ENCODE results near the gene MIAT. TPM values are rescaled to one million over a fixed set of nuclear protein-coding genes. Genes with fewer than 3 reads are reported as not detected.
"Not testable (repeated sequence)": the region's sequence is repeated elsewhere in the genome, so short reads cannot be mapped to it uniquely, and the experiment has no call there.

The MIAT gene
- total RNA-seq, 1 donor from 2014 or later: 268 TPM

DNA sequence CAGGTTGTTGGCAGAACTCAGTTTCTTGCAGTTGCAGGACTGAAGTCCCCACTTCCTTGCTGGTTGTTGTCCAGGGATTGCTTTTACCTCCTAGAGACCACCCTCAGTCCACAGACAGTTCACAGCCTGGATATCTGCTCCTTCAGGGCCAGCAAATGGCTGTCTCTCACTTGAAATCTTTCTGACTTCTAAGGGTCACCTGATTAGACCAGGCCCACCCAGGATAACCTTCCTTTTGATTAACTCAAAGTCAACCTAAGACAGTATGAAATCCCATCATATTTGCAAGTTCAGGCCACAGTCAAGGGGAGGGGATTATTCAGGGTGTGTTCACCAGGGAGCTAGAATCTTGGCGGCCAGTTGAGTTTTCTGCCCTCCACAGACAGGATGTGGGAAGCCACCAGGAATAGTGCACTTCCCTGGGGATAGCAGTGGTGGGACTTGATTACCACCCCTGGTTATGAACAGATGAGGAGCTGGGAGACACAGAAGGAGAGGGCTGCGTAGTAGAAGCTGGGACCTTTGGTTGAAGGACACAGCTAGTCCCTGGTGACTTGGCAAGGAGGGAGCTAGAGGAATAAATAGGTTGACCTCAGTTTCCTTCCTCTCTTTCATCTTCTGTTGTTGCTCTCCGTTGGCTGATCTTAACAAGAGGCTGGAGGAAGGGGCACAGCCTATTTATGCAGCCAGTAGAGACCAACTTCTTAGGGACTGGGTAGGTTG is 33.4 kb downstream of the MIAT start:
- intact Hi-C loops (cut with micrococcal nuclease): no loop called here

DNA sequence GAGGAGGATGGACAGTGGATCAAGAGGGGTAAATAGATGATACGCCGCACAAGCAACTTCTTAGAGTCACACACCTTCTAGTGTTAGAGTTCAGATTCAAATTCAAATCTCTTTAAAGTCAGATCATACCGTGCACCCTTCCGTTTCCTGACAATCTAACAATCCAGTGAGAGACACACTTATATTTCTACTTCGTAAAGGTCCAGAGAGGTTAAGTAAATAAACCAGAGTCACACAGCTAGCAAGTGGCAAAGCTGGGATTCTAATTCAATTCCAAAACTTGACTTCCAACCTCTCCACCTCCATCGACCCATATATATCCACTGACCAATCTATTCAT is 34.0 kb downstream of the MIAT start:
- intact Hi-C loops (cut with micrococcal nuclease): no loop called here

DNA sequence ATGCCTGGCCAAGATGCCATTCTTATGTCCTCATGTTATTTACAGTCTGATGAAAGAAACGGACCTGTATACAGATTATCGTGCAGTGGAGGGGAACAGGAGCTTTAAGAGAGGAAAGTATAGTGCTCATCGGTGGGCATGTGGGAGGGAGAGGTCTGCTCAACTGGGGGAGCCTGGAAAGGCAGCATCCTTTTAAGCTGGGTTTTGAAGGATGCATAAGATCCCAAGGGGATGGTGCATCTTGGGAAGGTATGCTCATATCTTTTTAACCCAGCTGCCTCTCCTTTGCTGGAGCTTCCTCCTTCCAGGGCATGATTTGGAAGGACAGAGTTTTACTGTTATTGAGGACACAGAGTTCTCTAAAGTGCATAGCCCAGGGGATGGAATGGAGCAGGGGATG is 34.8 kb downstream of the MIAT start:
- intact Hi-C loops (cut with micrococcal nuclease): no loop called here

DNA sequence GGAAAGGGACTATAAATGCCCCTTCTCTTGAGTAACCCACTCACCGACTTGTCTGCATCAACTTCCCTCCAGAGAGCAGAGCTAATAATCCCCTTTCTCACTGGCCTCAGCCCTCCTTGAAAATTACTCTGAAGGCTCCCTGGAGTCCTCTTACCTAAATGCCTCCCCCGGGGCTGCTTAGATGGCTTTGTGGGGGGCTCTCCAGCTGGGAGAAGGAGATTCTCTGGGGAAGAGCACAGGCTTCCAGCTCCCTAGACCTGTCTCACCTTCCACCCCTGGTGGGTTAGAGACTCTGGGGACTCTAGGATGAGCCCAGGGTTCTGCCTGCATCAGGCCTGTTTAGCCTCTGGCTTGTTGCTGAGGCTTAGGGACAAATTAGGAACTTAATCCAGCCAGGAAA is 39.8 kb downstream of the MIAT start:
- intact Hi-C loops (cut with micrococcal nuclease): no loop called here

DNA sequence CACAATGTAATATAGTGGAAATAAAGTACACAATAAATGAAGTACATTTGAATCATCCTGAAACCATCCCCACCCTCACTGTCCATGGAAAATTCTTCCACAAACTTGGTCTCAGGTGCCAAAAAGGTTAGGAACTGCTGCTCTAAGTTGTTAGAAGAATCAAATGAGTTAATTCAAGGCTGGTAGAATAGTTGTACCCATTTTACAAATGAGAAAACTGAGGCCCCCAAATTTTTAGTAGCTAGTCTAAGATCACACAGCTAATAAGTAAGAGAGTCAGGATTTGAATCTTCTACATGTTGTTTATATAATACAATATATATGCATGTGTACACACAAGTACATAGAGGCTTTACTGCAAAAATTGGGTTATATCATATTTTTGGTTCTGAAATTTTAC is 43.1 kb downstream of the MIAT start:
- intact Hi-C loops (cut with micrococcal nuclease): no loop called here

DNA sequence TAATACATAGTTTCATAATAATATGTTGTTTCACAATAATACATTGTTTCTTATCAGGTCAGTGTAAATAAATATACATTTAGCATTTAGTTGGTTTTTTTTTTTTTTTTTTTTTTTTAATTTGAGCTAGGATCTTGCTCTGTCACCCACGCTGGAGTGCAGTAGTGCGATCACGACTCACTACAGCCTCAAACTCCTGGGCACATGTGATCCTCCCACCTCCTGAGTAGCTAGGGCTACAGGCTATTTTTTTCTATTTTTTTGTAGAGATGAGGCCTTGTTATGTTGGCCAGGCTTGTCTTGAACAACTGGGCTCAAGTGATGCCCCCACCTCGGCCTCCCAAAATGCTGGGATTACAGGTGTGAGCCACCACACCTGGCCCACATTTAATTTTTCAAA is 43.5 kb downstream of the MIAT start:
- intact Hi-C loops (cut with micrococcal nuclease): no loop called here

DNA sequence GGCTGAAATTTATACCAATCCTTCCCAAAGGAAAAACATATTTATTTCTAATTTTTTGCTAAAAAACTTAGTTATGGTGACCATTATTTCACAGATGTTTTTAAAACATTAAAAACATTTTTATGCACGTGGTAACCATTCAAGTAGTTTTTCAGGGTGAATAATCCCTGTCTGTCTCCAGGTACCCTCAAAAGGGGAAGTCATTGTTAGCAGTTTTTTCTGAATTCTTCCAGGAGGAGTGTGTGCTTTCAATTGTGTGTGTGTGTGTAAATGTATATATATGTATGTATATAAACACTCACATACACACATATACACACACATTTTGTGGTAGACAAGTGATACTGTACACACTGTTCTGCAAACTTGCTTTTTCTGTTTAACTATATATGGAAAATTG is 43.9 kb downstream of the MIAT start:
- intact Hi-C loops (cut with micrococcal nuclease): no loop called here

DNA sequence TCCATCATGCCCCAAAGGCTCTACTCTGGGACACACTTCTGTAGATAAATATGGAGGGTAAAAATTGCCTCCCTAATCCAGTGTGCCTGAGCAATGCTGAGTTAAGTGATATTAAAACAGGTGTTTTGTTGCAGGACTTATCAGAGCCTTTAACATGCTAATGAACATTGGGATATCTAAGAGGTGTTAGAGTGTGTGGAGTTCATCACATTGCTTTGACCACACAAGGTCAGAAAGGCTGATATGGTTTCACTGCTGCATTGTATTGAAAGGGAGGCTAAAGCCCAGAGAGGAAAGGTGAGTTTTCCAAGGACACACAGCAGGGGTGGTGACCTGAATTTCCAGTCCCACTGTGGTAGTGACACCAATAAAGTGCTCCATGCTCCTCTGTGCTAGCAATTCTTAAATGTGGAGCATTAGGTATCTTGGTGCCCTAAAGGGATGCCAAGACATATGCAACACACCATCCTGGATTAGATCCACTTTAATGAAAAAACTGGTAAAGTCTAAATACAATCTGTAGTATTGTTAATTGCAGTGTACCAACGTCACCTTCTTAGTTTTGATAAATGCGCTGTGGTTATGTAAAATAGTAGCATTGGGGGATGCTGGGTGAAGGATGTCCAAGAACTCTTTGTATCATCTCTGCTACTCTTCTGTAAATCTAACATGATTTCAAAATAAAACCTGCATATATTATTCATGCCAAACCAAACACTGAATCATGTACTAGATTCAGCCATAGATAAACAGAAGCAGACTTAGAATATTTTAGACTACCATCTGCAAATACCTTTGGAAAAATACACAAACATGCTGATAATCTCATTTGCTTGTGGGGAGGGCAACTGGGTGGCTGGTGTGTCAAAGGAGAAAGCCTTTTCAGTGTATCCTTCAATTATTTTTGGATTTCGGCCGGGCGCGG is 45.8 kb downstream of the MIAT start:
- intact Hi-C loops (cut with micrococcal nuclease): no loop called here

DNA sequence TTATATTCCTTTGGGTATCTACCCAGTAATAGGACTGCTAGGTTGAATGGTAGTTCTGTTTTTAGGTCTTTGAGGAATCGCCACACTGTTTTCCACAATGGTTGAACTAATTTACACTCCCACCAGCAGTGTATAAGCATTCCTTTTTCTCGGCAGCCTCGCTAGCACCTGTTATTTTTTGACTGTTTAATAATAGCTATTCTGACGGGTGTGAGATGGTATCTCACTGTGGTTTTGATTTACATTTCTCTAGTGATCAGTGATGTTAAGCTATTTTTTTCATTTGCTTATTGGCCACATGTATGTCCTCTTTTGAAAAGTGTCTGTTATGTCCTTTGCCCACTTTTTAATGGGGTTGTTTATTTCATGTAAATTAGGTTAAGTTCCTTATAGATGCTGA is 48.0 kb downstream of the MIAT start:
- intact Hi-C loops (cut with micrococcal nuclease): not testable (repeated sequence)

DNA sequence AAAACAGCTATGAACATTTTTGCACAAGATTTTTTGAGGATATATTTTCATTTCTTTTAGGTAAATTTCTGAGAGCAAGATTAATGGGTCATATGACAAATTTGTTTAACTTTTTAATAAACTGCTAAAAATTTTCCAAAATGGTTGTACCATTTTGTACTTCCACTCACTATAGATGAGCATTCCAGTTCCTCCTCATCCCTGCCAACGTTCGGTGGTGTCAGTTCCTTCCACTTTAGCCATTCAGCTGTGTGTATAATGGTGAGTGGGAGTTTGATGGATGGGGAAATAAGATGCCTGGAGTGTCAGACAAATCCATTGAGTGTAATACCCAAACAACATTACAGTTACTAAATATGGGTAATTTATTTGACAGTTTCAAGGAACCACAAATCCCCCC is 49.7 kb downstream of the MIAT start:
- intact Hi-C loops (cut with micrococcal nuclease): no loop called here

DNA sequence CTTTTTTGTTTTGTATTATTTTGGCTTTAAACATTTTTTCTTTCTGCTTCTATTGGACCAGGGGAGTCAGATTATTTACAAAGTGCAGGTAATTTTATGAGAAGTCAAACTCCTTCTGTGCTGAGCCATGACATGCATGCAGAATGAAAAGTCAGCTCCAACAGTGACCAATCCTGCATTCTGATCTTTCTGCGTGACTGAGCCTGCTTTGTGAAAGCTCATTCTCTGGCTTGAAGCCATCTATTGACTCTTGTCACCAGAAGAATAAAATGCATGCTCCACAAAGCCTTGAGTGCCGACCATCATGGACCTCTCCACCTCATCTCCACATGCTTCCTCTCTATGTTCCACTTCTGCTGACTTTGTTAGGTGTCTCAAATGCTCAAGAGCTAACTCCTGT is 50.2 kb downstream of the MIAT start:
- intact Hi-C loops (cut with micrococcal nuclease): no loop called here

DNA sequence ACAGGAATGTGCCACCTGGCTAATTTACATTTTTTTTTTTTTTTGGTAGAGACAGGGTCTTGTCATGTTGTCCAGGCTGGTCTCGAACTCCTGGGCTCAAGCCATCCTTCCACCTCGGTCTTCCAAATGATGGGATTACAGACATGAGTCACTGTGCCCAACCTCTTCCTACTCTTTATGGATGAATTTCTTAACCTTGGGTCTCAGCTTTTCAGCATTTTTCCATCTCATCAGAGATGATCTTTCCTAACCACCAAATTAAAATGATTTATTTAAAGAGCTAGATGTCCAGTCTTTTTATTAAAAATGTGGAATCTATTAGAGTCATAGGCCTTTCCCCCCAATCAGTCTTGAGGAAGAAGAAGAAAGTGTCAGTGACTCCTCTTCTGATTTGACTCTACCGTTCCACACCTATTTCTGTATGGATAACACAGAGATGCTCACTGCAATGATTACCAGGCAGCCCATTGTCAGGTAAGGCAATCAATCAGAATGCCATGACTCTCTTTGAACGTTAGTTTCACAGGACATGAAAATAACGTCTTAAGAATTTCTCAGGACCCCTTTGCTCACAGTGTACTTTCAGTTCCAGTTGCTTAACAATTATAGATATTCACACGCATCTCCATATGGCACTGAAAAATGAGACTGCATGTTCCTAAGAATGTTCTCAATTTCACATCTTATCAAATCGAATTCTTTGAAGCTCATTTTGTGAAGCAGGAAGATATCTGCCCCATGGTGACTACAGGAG is 51.0 kb downstream of the MIAT start:
- intact Hi-C loops (cut with micrococcal nuclease): no loop called here

DNA sequence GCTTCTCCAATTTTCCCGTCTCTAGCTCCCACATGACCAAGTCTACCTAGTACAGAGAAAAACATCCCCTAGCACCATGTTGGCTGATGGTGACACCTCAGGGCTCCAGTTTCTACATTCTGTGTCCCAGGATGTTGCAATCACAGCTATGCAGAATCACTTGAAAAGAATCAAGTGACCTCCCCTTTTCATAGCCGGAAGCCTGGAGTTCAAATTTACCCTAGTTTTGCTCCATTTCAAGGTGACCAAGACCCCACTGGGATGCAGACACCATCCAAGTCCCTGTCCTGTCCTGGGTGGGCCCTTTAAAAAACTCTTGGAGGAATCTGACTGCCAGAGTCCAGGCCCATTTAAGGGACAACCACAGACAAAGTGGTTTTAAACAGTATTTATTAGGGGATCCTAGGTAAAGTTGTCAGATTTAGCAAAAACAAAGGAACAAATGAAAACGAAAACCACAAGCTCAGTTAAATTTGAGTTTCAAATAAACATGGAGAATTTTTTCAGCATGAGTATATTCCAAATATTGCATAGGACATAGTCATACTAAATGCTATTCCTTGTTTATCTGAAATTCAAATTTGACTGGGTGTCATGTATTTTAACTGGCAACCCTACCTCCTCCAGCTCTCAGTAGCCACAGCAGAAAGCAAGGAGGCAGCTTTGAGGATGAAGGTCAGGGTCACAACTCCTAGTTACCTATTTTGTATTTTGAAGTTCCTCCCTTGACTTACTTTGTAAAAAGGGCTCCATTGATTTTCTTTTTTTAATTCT is 52.4 kb downstream of the MIAT start:
- intact Hi-C loops (cut with micrococcal nuclease): no loop called here

DNA sequence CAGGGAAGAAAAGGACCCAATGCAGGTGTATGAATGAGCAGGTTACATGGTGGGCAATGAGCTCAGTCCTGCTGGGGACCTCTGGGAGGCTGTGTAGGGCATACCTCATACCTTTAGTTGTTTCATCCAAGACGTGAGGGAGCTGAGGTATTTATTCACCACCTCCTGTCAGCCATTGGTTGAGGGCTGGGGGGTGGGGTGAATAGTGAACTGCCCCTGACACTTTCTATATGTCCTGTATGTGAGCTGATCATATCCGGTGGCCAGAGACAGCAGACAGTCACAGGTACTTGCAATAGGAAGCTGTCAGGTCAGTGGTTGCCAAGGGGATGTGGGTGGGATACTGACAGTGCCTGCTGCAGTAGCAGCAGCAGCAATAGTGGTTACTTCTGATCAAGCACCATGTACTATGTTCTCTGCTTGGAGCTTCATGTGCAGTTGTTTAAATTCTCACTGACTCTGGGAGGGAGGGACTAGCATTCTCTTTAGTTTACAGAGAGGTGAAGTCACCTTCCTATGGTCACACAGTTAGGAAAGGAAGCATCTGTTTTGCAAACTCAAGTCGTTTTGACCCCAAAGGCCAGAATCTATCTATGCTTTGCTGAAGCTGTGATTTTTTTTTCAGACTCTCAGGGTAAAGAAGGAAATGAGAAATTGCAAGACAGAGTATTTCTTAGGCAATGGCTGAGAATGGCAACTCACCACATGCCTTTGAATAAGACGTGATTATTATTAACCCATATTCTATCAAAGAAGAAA is 54.0 kb downstream of the MIAT start:
- intact Hi-C loops (cut with micrococcal nuclease): no loop called here

DNA sequence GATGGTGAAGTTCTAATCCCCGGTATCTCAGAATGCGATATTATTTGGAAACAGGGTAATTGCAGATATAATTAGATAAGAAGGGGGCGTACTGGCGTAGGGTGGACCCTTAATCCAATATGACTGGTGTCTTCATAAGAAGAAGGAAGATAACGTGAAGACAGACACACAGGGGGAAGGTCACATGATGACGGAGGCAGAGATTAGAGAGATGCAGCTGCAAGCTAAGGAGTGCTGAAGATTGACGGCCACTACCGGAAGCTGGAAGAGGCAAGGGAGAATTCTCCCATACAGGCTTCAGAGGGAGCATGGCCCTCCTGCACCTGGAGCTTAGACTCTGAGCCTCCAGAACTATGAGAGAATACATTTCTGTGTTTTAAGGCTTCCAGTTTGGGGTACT is 54.8 kb downstream of the MIAT start:
- intact Hi-C loops (cut with micrococcal nuclease): no loop called here

DNA sequence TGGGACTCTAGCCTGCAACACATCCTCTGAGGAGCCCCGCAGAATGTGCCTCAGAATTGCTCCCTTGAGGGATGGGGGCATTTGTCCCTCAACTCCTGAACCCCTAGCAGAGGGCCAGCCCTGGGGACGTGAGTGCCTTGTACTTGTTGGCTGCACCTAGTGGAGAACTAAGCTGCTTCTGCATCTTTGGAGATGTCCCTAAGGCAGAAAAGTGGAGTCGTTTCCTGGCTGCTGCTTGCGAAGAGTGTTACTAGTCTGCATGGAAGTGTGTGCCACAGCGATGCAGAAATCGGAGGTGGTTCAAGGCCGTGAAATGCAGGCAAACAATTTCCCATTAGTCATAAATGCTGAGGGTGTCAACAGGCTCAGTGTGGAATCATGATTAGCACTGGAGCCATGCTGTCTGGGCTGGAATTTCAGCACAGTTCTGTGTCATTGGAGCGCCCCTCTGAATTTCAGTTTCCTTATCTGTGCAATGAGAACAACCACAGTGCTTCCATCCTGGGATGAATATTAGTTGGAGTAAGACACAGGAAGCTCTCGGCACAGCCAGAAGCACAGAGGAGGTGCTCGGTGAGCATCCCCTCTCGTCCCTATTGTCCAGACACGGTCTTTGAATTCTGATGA is 56.5 kb downstream of the MIAT start:
- intact Hi-C loops (cut with micrococcal nuclease): no loop called here

DNA sequence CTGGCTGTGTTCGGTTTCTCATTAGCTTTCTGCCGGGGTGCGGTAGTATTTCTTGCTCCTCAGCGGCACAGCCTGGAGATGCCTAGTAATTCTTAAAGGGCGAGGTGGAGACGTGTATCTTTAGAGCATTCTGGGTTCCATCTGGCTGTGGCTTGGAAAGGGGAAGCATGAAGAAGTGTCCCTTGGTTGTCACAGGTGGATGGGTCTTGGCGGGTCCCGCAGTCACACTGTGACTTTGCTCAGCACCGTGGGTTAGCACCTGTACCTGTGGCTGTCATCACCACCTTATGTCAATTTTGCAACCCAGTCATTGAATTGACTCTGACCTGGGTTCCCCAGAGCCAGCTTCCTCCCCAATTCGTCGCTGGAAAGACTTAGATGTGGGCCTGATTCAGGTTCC is 57.6 kb downstream of the MIAT start:
- intact Hi-C loops (cut with micrococcal nuclease): no loop called here

DNA sequence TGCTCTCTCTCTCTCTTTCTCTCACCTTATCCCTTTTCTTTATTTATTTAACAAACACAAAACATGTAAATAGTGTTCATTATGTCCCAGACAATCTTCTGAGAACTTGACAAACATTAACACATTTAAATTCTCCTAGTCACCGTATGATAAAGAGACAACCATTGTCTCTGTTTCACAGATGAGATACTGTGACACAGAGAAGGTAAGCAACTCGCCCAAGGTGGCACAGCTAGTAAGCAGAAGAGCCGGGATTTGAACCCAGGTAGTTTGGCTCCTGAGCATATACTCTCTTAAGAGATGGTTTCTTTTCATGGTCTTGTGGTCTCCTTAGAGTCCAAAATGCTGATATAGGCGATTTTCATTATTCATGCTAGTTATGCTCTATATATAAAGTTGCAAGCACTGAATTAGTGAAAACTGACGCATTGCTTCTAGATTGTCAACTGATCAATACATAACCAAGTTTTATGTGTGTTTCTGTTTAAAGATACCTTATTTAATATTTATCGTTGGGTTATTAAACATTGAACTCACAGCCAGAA is 58.1 kb downstream of the MIAT start:
- intact Hi-C loops (cut with micrococcal nuclease): no loop called here

DNA sequence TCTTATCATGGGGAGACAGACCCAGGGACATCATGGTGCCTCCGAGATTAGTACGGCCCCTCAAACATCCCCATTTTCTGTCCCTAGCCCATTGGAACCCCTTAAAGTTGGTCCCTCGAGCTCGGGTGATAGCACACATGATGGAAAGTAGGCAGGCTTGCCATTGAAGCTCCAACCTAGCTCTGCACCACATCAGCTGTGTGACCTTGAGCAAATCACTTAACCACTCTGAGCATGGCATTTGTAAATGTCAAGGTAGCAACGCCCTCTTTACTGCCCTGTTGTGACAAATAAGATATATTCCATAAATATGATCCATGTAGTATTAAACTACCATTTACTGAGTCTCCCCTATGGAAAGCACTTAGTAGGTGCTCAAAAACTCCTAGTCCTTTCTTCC is 61.1 kb downstream of the MIAT start:
- intact Hi-C loops (cut with micrococcal nuclease): no loop called here

DNA sequence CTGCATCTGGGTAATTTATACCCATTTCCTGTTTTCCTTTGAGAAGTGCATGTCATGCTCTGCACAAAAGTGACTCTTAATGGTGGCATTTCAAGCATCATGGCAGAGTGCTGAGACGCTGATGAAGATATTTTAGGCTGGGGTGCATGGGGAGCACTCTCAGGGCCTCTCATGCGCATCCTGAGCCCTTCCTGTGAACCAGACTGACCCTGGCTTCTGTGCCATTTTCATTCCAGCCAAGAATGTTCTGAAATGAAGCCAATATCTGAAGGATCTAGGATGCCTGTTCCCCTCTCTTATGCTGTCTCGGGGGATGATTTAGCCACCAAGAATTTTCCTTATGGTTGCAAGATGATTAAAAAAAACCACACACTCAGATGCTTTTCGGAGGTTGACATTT is 61.5 kb downstream of the MIAT start:
- intact Hi-C loops (cut with micrococcal nuclease): no loop called here

All from T-helper 1 cell treated with Interleukin-12 subunit alpha and Interleukin-12 subunit beta and Interleukin-4 antibody, amounts not matched to agents 30 ng/mL and 1 ng/mL, for 36 hours (primary cell).